GM21529 (cell line): Measurements from ENCODE around the gene RAB41.
"Not testable (repeated sequence)": the region's sequence is repeated elsewhere in the genome, so short reads cannot be mapped to it uniquely, and the experiment has no call there.

Source experiments
- ATAC-seq: cut with Tn5 transposase; IDR thresholded peaks from one replicate; pipeline ENCODE4 v1.9.1; 2021; ENCODE audit not compliant: unreplicated experiment

The RAB41 gene

DNA sequence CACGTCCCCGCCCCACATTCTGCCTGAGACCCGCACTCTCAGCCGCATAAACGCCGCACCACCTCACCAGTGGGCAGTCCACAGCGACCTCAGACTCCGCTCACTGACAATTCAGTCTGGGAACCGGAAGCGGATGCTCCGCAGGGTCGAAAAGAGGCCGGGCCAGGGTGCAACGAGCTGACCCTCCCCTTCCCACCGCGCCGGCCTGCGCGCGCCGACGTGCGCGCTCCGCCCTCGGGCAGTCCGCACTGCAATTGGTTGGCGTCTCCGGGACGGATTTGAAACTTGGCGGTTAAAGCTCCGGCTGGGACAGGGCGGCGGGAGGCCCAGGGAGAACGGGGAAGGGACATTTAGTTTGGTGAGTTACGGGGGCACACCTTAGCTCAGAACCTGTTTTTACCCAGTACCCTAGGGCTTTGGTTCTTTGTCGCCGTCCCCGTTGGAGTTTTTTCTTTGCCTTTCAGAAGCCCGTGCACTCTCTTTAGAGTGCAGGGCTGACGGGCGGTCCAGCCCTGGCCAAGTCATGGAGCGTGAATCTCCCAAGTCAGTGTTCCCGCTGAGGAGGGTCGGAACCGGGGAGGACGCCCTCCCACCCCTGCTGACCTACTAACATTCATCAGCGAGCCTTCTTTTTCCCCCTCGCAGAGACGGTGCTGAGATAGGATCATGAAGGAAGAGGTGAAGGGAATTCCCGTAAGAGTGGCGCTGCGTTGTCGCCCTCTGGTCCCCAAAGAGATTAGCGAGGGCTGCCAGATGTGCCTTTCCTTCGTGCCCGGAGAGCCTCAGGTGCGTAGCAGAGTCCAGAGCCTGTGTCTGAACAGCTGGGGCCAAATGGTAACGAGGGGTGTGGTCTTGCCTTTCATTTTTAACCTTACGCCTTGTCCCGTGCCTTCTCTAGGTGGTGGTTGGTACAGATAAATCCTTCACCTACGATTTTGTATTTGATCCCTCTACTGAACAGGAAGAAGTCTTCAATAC, 8.1 kb downstream of the RAB41 start, which contains the start of the genes KIF4A and PDZD11:
TSS of gene KIF4A (plus strand) at position 312 of the 978 bp plus-strand sequence. CDS start at position 667, 355 bp downstream.
TSS of gene PDZD11 (minus strand) at position 135 of the 978 bp plus-strand sequence. CDS start 586 bp downstream, outside the sequence.
- ATAC-seq: peak; percentile 97

DNA sequence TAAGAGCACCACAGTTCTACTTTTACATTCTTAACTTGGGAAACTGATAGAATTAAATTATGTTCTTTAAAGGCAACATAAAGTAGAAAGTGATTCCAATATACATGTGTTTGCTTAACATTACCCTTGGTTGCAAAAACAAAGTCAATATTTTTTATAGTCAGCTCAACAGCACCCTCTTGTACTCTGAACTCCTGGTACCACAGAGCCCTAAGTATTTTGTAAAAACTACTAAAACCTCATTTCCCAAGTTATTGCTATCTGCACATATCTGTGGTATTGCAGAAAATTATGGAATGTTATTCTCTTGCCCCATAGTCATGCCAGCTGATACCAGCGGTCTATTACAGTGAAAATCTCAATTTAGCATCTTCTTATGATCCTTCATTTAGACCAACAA, 10.8 kb downstream of the RAB41 start:
- no peak for ATAC-seq

DNA sequence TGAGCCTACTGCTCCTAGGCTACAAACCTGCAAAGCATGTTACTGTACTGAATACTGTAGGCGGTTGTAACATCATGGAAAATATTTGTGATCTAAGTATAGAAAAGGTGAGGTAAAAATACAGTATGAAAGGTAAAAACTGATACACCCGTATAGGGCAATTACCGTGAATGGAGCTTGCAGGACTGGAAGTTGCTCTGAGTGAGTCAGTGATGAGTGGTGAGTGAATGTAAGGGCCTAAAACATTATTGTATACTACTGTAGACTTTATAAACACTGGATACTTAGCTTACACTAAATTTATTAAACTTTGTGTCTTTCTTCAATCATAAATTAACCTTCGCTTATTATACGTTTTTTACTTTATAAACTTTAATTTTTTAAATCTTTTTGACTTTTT, 11.6 kb downstream of the RAB41 start:
- ATAC-seq: no peak

DNA sequence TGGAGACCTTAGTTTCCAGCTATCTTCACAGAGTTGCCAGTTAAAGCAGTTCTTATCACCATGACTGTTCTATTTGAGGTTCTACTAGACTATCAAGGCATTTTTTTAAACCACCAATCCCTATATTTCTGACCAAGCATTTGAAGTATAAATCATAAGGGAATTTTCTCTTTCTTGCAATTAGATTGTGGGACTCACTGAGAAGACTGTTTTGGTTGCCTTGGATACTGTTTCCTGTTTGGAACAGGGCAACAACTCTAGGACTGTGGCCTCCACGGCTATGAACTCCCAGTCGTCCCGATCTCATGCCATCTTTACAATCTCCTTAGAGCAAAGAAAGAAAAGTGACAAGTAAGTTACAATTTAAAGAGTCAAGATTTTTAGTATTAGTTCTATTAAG, 19.7 kb downstream of the RAB41 start:
- no peak for ATAC-seq

DNA sequence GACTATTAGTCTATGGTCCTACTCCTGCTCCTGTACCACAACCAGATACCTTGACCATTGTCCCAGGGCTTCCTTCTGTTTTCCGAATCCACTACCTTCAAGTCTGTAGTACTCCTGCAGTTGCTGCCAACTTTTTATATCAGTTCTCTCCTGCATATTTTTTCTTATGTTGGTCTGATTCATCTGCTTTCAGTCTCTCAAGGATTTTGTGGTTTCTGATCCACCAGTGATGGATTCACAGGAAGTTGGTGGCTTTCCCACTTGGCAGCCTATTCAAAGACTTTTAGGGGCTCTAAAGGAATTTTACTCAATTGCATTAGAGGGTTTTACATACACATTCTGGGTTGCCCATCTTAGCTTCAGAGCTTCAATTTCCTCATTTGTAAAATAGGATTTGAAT, 31.5 kb downstream of the RAB41 start:
- no peak for ATAC-seq

DNA sequence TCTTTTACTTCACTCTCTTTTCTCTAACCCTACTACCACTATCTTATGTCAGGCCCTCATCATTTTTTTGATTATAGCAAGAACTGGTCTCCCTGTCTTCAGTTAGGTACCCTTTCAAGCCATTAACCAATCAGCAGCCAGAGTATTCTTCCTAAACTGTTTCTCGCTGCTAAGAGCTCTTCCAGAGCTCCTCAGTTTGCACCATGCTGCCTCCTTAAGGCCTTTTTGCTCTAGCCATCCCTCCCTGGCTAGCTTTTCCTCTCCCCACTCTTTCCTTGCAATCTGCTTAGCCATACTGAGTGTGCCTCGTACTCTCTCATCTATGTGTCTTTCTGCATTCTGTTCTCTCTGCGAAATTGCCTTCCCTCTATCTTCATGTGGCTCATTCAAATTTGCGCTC, 40.8 kb downstream of the RAB41 start:
- no peak for ATAC-seq

DNA sequence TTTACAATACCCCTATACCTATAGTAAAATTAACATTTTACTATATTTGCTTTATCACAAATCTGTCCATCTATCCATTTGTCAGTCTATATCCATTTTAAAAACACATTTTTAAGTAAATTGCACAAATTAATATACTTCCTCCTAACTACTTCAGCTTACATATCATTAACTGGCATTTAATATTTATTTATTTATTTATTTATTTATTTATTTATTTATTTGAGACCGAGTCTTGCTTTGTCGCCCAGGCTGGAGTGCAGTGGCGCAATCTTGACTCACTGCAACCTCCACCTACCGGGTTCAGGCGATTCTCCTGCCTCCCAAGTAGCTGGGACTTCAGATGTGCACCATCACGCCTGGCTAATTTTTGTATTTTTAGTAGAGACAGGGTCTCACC, 41.7 kb downstream of the RAB41 start:
- not testable (repeated sequence) for ATAC-seq

DNA sequence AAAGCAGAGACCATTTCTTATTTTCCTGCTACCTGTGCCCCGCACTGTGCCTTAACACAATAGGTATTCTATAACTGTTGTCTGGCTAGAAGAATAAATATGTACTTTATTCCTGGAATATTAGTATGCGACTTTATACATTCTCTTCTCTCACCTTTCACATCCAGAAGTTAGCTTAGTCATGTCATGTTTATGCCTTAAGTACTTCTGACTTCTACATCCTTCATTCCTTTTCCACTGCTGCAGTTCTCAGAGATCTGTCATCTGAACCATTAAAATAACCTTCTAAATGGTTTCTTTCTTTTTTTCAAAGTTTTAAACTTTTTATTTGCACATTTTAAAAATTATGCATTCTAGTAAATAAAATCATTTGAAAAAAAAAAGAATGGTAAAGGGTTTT, 42.4 kb downstream of the RAB41 start:
- ATAC-seq: no peak

DNA sequence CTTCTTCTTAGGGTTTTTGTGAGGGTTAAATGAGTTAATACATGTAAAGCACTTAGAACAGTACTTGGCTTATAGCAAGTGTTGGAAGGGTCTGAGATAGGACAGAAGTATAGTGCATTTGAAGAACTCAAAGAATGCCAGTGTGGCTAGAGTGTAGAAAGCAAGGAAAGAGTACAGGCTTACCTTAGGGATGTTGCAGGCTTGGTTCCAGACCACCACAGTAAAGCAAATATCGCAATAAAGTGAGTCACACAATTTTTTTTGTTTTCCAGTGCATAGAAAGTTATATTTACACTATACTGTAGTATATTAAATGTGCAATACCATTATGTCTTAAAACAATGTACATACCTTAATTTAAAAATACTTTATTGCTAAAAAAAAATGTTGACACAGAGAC, 49.2 kb downstream of the RAB41 start:
- ATAC-seq: no peak

DNA sequence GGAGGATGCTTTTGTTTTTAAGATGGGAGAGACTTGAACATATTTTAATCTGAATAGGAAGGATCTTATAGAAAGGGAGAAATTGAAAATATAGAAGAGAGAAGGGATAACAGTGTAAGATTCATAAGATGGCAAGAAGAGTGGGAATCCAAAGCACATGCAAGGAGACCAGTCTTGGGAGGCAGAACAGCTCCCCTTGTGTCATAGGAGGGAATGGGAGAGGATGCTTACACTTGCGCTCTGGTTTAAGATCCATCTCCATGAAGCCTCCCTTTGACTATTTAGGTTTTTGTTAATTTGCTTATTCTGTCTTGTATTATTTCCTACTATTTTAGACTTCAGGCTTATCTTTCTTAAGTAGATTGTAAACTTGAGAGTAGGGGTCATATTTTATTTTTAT, 50.6 kb downstream of the RAB41 start:
- no peak for ATAC-seq
